WERI-Rb-1 (cell line): ENCODE results near the gene FHL1.

Source experiments
- DNase-seq: peaks from one replicate; pipeline ENCODE4 v3.0.0-alpha.2; 2020
- H3K27ac ChIP-seq: fragments of 250-450 bp; sonication (Bioruptor Pico); 2 replicates; pipeline ENCODE4 v1.5.1; 2020; ENCODE audit warnings: mild to moderate bottlenecking, moderate library complexity
- H3K27me3 ChIP-seq: fragments of 250-450 bp; sonication (Bioruptor Pico); 2 replicates; pipeline ENCODE4 v1.5.1; 2021; ENCODE audit warnings: mild to moderate bottlenecking, low read depth, moderate library complexity; ENCODE audit not compliant: insufficient read depth, severe bottlenecking
- H3K36me3 ChIP-seq: fragments of 250-450 bp; sonication (Bioruptor Pico); 2 replicates; pipeline ENCODE4 v1.5.1; 2020; ENCODE audit warnings: mild to moderate bottlenecking, moderate library complexity
- H3K4me3 ChIP-seq: 2 replicates; pipeline ENCODE4 v1.5.1; 2011; ENCODE audit warnings: low read depth, mild to moderate bottlenecking, control low read depth, low read length
- H3K9me3 ChIP-seq: fragments of 250-450 bp; sonication (Bioruptor Pico); 2 replicates; pipeline ENCODE4 v1.5.1; 2021; ENCODE audit warnings: mild to moderate bottlenecking, moderate library complexity; ENCODE audit not compliant: severe bottlenecking
- CTCF ChIP-seq: IDR thresholded peaks from 2 replicates; pipeline ENCODE4 v1.5.1; 2011; ENCODE audit warnings: low read depth, mild to moderate bottlenecking, control low read depth, inconsistent platforms, low read length

Gene FHL1

GRCh38 chrX:136141569-136141968 lies 5.8 kb upstream of the FHL1 start:
- no peak for TF ChIP-seq CTCF
- no peak for DNase-seq
- no peaks in the 10 kb centered on the region for H3K36me3 ChIP-seq
- peaks cover 3% of the 10 kb centered on the region for H3K9me3 ChIP-seq
- H3K27me3 ChIP-seq = peaks cover 37% of the 10 kb centered on the region
- H3K27ac ChIP-seq = no peak overlapping the region
- H3K4me3 ChIP-seq = no peak overlapping the region

DNA sequence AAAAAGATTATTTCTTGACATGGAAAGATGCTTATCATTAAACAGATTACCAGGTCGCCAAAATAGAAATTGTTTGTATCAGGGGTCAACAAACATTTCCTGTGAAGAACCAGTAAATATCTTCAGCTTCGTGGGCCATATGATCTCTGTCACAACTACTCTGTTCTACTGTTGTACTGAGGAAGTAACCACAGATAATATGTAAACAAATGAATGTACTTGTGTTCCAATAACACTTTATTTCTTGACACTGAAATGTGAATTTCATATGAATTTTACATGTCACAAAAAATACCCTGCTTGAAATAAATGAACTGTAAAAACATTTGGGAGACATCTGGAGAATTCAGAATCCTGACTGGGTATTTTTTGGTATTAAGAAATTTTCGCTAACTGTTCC lies 4.7 kb upstream of the FHL1 start:
- H3K36me3 ChIP-seq = no peaks in the 10 kb centered on the region
- no peak for TF ChIP-seq CTCF
- H3K9me3 ChIP-seq = peaks cover 3% of the 10 kb centered on the region

GRCh38 chrX:136143711-136144110 lies 3.6 kb upstream of the FHL1 start:
- DNase-seq = no peak
- Histone ChIP-seq H3K27ac (no peak overlapping the region), H3K36me3 (no peaks in the 10 kb centered on the region), H3K27me3 (peaks cover 31% of the 10 kb centered on the region), H3K9me3 (peaks cover 3% of the 10 kb centered on the region), H3K4me3 (no peak overlapping the region)
- TF ChIP-seq CTCF = no peak

More for the DNA sequence above, 4.7 kb upstream of the FHL1 start:
- no peak overlapping the region for H3K27ac ChIP-seq
- no peak for DNase-seq
- H3K4me3 ChIP-seq = no peak overlapping the region
- peaks cover 38% of the 10 kb centered on the region for H3K27me3 ChIP-seq

- Histone ChIP-seq H3K4me3 (peak overlapping the region; percentile 48), H3K27me3 (peaks cover 49% of the 10 kb centered on the region), H3K27ac (no peak overlapping the region), H3K36me3 (no peaks in the 10 kb centered on the region), H3K9me3 (peaks cover 3% of the 10 kb centered on the region)
- DNase-seq = peak; percentile 25
- TF ChIP-seq CTCF = no peak
These were observed 569 bp upstream of the FHL1 start for GRCh38 chrX:136146614-136147314.

GRCh38 chrX:136147976-136148375 lies 643 bp downstream of the FHL1 start:
- Histone ChIP-seq H3K9me3 (peaks cover 3% of the 10 kb centered on the region), H3K4me3 (peak overlapping the region; percentile 32), H3K36me3 (no peaks in the 10 kb centered on the region), H3K27me3 (peaks cover 45% of the 10 kb centered on the region), H3K27ac (no peak overlapping the region)
- TF ChIP-seq CTCF = no peak
- no peak for DNase-seq

DNA sequence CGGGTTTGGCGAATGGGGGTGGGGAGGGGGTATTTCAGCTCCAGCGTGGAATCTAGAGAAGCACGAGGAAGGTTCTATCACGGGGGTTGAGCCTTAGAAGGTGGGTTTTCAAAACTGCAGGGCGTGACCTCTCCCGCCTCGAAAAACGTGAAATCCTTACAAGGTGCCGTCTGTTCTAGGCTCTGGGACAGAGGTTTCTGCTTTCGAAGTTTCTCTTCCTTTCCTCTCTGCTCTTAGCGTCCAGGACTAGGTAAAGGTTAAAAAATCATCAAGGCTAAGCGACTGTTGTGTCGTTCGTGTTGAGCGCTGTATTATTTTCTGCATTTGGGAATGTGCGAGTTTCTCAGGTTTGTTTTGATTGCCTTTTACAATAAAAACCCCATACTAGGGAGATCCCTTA lies 1.1 kb downstream of the FHL1 start:
- no peak for TF ChIP-seq CTCF
- Histone ChIP-seq H3K36me3 (no peaks in the 10 kb centered on the region), H3K27me3 (peaks cover 42% of the 10 kb centered on the region), H3K4me3 (no peak overlapping the region), H3K27ac (no peak overlapping the region), H3K9me3 (peaks cover 3% of the 10 kb centered on the region)
- DNase-seq = no peak
